ENCODE measurements around the gene HEATR1. TPM values are rescaled to one million over a fixed set of nuclear protein-coding genes. Genes with fewer than 3 reads are reported as not detected.
"Not testable (repeated sequence)": the region's sequence is repeated elsewhere in the genome, so short reads cannot be mapped to it uniquely, and the experiment has no call there.

The HEATR1 gene
- total RNA-seq, 2 donors from 2014 or later, result 14.1 to 40.7 TPM

- TF ChIP-seq POLR2AphosphoS5 (IDR thresholded peaks at IDR 0.05), result no peak
- TF ChIP-seq POLR2A (IDR thresholded peaks at IDR 0.05), result no peak
- TF ChIP-seq CTCF (IDR thresholded peaks at IDR 0.05), result no peak
- no peaks in the 10 kb centered on the region for H3K9me3 ChIP-seq
- 93% methylated on average over 12 of the region's 12 CpGs for WGBS
- no peak overlapping the region for H3K27ac ChIP-seq
- H3K4me1 ChIP-seq (replicated peaks), result no peaks in the 10 kb centered on the region
- H3K27me3 ChIP-seq (replicated peaks; ENCODE audit: insufficient read depth), result no peaks in the 10 kb centered on the region
- no peak for DNase-seq (ENCODE audit: low spot score)
- intact Hi-C loops (cut with DNase I), result no loop called here
- no peak overlapping the region for H3K4me3 ChIP-seq
- H3K36me3 ChIP-seq, result no peaks in the 10 kb centered on the region
Measured at GRCh38 chr1:236615399-236616148, 11.3 kb upstream of the HEATR1 start.

GRCh38 chr1:236612349-236612748 lies 8.0 kb upstream of the HEATR1 start:
- no peaks in the 10 kb centered on the region for H3K4me1 ChIP-seq (replicated peaks)
- no peak overlapping the region for H3K27ac ChIP-seq
- intact Hi-C loops (cut with DNase I), result no loop called here
- 97% methylated on average over 1 of the region's 1 CpG for WGBS
- H3K27me3 ChIP-seq (replicated peaks; ENCODE audit: insufficient read depth), result no peaks in the 10 kb centered on the region
- no peaks in the 10 kb centered on the region for H3K36me3 ChIP-seq
- no peaks in the 10 kb centered on the region for H3K9me3 ChIP-seq
- no peak overlapping the region for H3K4me3 ChIP-seq
- DNase-seq (ENCODE audit: low spot score), result no peak
- TF ChIP-seq POLR2AphosphoS5 (IDR thresholded peaks at IDR 0.05) (no peak), CTCF (IDR thresholded peaks at IDR 0.05) (no peak), POLR2A (IDR thresholded peaks at IDR 0.05) (no peak)

GRCh38 chr1:236608930-236609726 lies 4.8 kb upstream of the HEATR1 start:
- TF ChIP-seq POLR2A (IDR thresholded peaks at IDR 0.05), result no peak
- TF ChIP-seq CTCF (IDR thresholded peaks at IDR 0.05), result peak in 3 of 4 experiments; percentile 19 to 30 (median 24)
- no peak for TF ChIP-seq POLR2AphosphoS5 (IDR thresholded peaks at IDR 0.05)
- Histone ChIP-seq H3K4me3 (no peak overlapping the region), H3K9me3 (no peaks in the 10 kb centered on the region), H3K36me3 (no peaks in the 10 kb centered on the region), H3K4me1 (replicated peaks) (no peaks in the 10 kb centered on the region), H3K27ac (no peak overlapping the region), H3K27me3 (replicated peaks; ENCODE audit: insufficient read depth) (no peaks in the 10 kb centered on the region)
- WGBS, result 16% methylated on average over 5 of the region's 5 CpGs
- no peak for DNase-seq (ENCODE audit: low spot score)
- intact Hi-C loops (cut with DNase I), result loop anchor here (10.0 kb wide), 2 partner anchors 256 to 956 kb away; no protein-coding TSS in a partner anchor

- H3K27me3 ChIP-seq (replicated peaks; ENCODE audit: insufficient read depth); H3K9me3 ChIP-seq; H3K36me3 ChIP-seq; H3K27ac ChIP-seq; H3K4me1 ChIP-seq (replicated peaks); H3K4me3 ChIP-seq; DNase-seq (ENCODE audit: low spot score): not testable (repeated sequence)
- intact Hi-C loops (cut with DNase I), result loop anchor here (10.0 kb wide), 2 partner anchors 257 to 957 kb away; no protein-coding TSS in a partner anchor
- 94% methylated on average over 10 of the region's 10 CpGs for WGBS
Measured at GRCh38 chr1:236607597-236607996, 3.3 kb upstream of the HEATR1 start.

GRCh38 chr1:236604905-236605806 lies 840 bp upstream of the HEATR1 start:
- intact Hi-C loops (cut with DNase I), result loop anchor here (10.0 kb wide), 2 partner anchors 260 to 960 kb away; no protein-coding TSS in a partner anchor
- Histone ChIP-seq H3K9me3 (no peaks in the 10 kb centered on the region), H3K4me1 (replicated peaks) (no peaks in the 10 kb centered on the region), H3K27ac (peak overlapping the region; percentile 62 to 66), H3K27me3 (replicated peaks; ENCODE audit: insufficient read depth) (no peaks in the 10 kb centered on the region), H3K4me3 (peak overlapping the region; percentile 68), H3K36me3 (no peaks in the 10 kb centered on the region)
- DNase-seq (ENCODE audit: low spot score), result no peak
- TF ChIP-seq CTCF (IDR thresholded peaks at IDR 0.05), result no peak
- TF ChIP-seq POLR2A (IDR thresholded peaks at IDR 0.05), result no peak
- no peak for TF ChIP-seq POLR2AphosphoS5 (IDR thresholded peaks at IDR 0.05)
- 68% methylated on average over 34 of the region's 34 CpGs for WGBS
